Colonic mucosa (tissue), 4 donors: Measurements from ENCODE around the gene MBD3L2B. TPM values are rescaled to one million over a fixed set of nuclear protein-coding genes. Genes with fewer than 3 reads are reported as not detected.

Experiments used
- DNase-seq: peaks from one replicate; pipeline ENCODE4 v3.0.0-alpha.2; 2020
- H3K27ac ChIP-seq: fragments of 200-600 bp; one replicate; pipeline ENCODE4 v1.8.0; 2021
- H3K27me3 ChIP-seq: fragments of 200-600 bp; one replicate; pipeline ENCODE4 v1.8.0; 2021
- H3K36me3 ChIP-seq: fragments of 200-600 bp; one replicate; pipeline ENCODE4 v1.8.0; 2021
- H3K4me1 ChIP-seq: fragments of 200-600 bp; one replicate; pipeline ENCODE4 v1.8.0; 2021; ENCODE audit warnings: mild to moderate bottlenecking
- H3K4me3 ChIP-seq: fragments of 200-600 bp; one replicate; pipeline ENCODE4 v1.8.0; 2021
- H3K9ac ChIP-seq, 2 donors: one replicate each; pipeline ENCODE4 v1.7.0; 2013; ENCODE audit warnings: control low read depth in 2 of 2, low read depth in 2 of 2, low read length in 2 of 2
- H3K9me3 ChIP-seq: fragments of 200-600 bp; one replicate; pipeline ENCODE4 v1.8.0; 2021
- intact Hi-C: fragments of 100-400 bp; cut with DNase I; formaldehyde crosslinking; loops from one replicate; pipeline ENCODE4 v1.14.1; 2022
- total RNA-seq, 2 donors: library from RNA; stranded (reverse); fragmentation: NEBNext Ultra II Directional in 1 of 2; extraction: Animal tissue kit (Norgen Biotek cat#: 25700) in 1 of 2; gene quantifications; one replicate each; pipeline ENCODE4 v1.2.1, GENCODE V29; 2021
- TF ChIP-seq, protein P1 (sequence below): fragments of 200-600 bp; IDR thresholded peaks from one replicate; pipeline ENCODE4 v1.8.0; 2022; ENCODE audit warnings: antibody characterized with exemption, mild to moderate bottlenecking
- donor health status: healthy.
- donor health status: DM: no; HTN: no; CAD: no.
- donor health status: DM: no; HTN: no; CAD: no.

The MBD3L2B gene
- total RNA-seq, 2 donors from 2014 or later = not detected

DNA sequence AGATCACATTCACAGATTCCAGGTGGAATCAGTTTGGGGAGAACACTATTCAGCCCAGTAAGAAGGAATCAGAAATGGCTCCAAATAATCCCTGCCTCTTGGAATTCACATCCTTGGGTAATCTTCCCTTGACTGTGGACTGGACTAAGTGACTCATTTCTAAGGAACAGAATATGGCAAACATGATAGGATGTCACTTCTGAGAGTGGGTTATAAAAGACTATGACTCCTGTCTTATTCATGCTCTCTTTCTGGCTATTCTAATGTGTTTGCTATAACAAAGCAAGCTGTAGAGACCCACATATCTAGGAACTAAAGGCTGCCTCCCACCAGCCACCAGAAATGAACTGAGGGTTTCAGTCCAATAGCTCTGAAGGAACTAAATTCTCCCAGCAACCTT lies 37.8 kb downstream of the MBD3L2B start:
- TF ChIP-seq, protein P1, sequence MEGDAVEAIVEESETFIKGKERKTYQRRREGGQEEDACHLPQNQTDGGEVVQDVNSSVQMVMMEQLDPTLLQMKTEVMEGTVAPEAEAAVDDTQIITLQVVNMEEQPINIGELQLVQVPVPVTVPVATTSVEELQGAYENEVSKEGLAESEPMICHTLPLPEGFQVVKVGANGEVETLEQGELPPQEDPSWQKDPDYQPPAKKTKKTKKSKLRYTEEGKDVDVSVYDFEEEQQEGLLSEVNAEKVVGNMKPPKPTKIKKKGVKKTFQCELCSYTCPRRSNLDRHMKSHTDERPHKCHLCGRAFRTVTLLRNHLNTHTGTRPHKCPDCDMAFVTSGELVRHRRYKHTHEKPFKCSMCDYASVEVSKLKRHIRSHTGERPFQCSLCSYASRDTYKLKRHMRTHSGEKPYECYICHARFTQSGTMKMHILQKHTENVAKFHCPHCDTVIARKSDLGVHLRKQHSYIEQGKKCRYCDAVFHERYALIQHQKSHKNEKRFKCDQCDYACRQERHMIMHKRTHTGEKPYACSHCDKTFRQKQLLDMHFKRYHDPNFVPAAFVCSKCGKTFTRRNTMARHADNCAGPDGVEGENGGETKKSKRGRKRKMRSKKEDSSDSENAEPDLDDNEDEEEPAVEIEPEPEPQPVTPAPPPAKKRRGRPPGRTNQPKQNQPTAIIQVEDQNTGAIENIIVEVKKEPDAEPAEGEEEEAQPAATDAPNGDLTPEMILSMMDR = no peak
- no peak overlapping the region for H3K4me3 ChIP-seq
- H3K36me3 ChIP-seq = no peaks in the 10 kb centered on the region
- H3K27me3 ChIP-seq = no peaks in the 10 kb centered on the region
- H3K27ac ChIP-seq = no peak overlapping the region
- no peaks in the 10 kb centered on the region for H3K4me1 ChIP-seq
- H3K9ac ChIP-seq = no peak overlapping the region
- no peak for DNase-seq
- intact Hi-C loops = no loop called here
- H3K9me3 ChIP-seq = no peaks in the 10 kb centered on the region

DNA sequence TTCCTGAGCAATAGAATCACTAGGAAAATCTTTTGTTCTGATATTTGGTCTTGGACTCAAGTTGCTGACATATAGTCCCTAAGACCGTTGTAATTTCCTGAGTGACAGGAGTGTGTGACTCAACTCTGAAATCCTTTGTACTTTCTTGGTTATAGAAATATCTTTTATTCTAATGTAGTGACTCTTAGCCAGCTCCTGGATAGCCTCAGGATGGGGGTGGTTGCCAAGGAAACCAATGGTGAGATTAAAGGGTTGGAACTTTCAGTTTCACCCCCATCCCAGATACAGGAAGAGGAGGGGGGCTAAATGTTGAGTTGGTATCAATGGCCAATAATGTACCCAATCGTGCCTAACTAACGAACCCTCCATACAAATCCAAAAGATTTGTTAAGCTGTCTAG lies 41.8 kb downstream of the MBD3L2B start:
- intact Hi-C loops = no loop called here
- no peaks in the 10 kb centered on the region for H3K27me3 ChIP-seq
- H3K4me1 ChIP-seq = no peaks in the 10 kb centered on the region
- no peaks in the 10 kb centered on the region for H3K9me3 ChIP-seq
- H3K4me3 ChIP-seq = no peak overlapping the region
- H3K27ac ChIP-seq = no peak overlapping the region
- H3K36me3 ChIP-seq = no peaks in the 10 kb centered on the region
- no peak overlapping the region for H3K9ac ChIP-seq
- DNase-seq = no peak
- TF ChIP-seq, protein P1 = no peak

GRCh38 chr19:6976197-6976596 lies 45.0 kb downstream of the MBD3L2B start:
- H3K9ac ChIP-seq = no peak overlapping the region
- no peak overlapping the region for H3K27ac ChIP-seq
- TF ChIP-seq, protein P1 = no peak
- no peaks in the 10 kb centered on the region for H3K27me3 ChIP-seq
- no peaks in the 10 kb centered on the region for H3K36me3 ChIP-seq
- no peaks in the 10 kb centered on the region for H3K9me3 ChIP-seq
- no peak overlapping the region for H3K4me3 ChIP-seq
- H3K4me1 ChIP-seq = no peaks in the 10 kb centered on the region
- intact Hi-C loops = no loop called here
- no peak for DNase-seq

GRCh38 chr19:6971366-6971765 lies 49.9 kb downstream of the MBD3L2B start:
- no peak overlapping the region for H3K9ac ChIP-seq
- no peaks in the 10 kb centered on the region for H3K9me3 ChIP-seq
- no peaks in the 10 kb centered on the region for H3K27me3 ChIP-seq
- H3K4me3 ChIP-seq = no peak overlapping the region
- no peaks in the 10 kb centered on the region for H3K36me3 ChIP-seq
- H3K4me1 ChIP-seq = no peaks in the 10 kb centered on the region
- intact Hi-C loops = no loop called here
- TF ChIP-seq, protein P1 = no peak
- H3K27ac ChIP-seq = no peak overlapping the region
- DNase-seq = no peak

GRCh38 chr19:6970443-6970842 lies 50.8 kb downstream of the MBD3L2B start:
- no peaks in the 10 kb centered on the region for H3K9me3 ChIP-seq
- TF ChIP-seq, protein P1 = no peak
- H3K36me3 ChIP-seq = no peaks in the 10 kb centered on the region
- H3K27ac ChIP-seq = no peak overlapping the region
- H3K27me3 ChIP-seq = no peaks in the 10 kb centered on the region
- no peaks in the 10 kb centered on the region for H3K4me1 ChIP-seq
- intact Hi-C loops = no loop called here
- no peak for DNase-seq
- no peak overlapping the region for H3K9ac ChIP-seq
- H3K4me3 ChIP-seq = no peak overlapping the region

DNA sequence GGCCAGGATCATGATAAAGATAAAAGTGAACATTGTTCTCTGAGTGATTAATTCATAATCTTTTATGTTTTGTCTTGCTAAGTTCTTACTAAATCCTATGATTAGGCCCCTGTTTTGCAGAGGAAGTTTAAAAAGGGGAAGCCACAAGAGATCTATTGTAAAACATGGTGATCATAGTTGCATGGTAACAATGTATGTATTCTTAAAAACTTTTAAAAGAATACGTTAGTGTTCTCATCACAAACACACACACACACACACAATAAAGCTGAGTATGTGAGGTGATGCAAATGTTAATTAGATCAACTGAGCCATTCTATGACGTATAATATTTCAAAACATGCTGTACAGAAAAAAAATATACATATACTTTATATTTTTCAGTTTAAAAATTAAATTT lies 51.2 kb downstream of the MBD3L2B start:
- Histone ChIP-seq H3K27ac (no peak overlapping the region), H3K4me3 (no peak overlapping the region), H3K36me3 (no peaks in the 10 kb centered on the region), H3K27me3 (no peaks in the 10 kb centered on the region), H3K9ac (no peak overlapping the region), H3K4me1 (no peaks in the 10 kb centered on the region), H3K9me3 (no peaks in the 10 kb centered on the region)
- TF ChIP-seq, protein P1 = no peak
- intact Hi-C loops = no loop called here
- DNase-seq = no peak
